ENCODE results near the gene WDR77.

DNA sequence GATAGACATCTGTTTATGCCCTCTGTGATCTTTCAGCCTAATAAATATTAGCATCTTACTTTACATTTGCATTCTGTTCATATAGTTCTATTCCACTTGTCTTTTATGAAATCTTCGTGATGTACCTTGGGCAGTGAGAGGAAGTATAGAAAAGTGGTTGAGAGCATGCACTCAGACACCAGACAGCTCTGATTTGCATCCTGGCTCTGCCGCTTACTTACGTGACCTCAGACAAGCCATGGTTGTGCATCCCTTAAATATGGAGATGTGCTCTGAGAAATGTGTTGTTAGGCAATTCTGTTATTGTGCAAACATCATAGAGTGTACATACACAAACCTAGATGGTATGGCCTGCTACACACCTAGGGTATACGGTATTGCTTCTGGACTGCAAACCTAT lies 44.5 kb downstream of the WDR77 start:
- TF ChIP-seq POLR2AphosphoS5 (IDR thresholded peaks at IDR 0.05; ENCODE audit: low read depth, low read length) (no peak), TAF1 (IDR thresholded peaks at IDR 0.05; ENCODE audit: borderline replicate concordance, low read depth, low read length) (no peak)
